ENCODE measurements around the gene TPSG1. TPM values are rescaled to one million over a fixed set of nuclear protein-coding genes. Genes with fewer than 3 reads are reported as not detected.
"Not testable (repeated sequence)": the region's sequence is repeated elsewhere in the genome, so short reads cannot be mapped to it uniquely, and the experiment has no call there.

The TPSG1 gene
- total and polyA plus RNA-seq, 5 donors, result 0.21 TPM; not detected in 4

DNA sequence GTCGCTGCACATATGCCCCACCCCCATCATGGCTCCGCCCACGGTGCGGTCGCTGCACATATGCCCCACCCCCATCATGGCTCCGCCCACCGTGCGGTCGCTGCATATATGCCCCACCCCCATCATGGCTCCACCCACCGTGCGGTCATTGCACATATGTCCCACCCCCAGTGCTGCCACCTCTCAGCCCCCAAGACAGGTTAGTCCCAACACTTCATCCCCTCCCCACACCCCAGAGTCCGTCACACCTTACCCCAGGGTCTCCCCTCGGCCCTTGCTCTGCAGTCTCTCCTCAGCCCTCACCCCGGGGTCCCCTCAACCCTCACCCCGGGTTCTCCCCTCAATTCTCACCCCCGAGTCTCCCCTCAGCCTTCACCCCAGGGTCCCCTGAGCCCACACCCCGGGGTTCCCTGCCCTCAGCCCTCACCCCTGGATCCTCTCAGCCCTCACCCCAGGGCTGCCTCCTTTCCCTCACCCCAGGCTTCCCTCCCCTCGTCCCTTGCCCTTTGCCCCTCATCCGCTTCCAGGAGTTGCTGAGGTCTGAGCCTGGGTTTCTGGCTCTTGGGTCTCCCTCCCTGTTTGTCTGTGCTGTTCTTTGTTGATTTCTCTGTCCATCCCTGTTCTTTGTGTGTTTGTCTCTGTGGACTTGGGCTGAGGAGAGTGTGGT is 25.6 kb downstream of the TPSG1 start:
- no peak for ATAC-seq
- no peak overlapping the region for H3K4me3 ChIP-seq (ENCODE audit: low read length)
- no peak overlapping the region for H3K27ac ChIP-seq (ENCODE audit: low read length)
- H3K4me1 ChIP-seq (ENCODE audit: control insufficient read depth, insufficient read depth, low read length), result no peaks in the 10 kb centered on the region
- no peaks in the 10 kb centered on the region for H3K27me3 ChIP-seq (ENCODE audit: control insufficient read depth, insufficient read depth)
- H3K9me3 ChIP-seq (ENCODE audit: control insufficient read depth, low read length), result no peaks in the 10 kb centered on the region
- intact Hi-C loops (cut with DNase I), result no loop called here
- 89% methylated on average over 15 of the region's 19 CpGs for WGBS
- no peak for DNase-seq

DNA sequence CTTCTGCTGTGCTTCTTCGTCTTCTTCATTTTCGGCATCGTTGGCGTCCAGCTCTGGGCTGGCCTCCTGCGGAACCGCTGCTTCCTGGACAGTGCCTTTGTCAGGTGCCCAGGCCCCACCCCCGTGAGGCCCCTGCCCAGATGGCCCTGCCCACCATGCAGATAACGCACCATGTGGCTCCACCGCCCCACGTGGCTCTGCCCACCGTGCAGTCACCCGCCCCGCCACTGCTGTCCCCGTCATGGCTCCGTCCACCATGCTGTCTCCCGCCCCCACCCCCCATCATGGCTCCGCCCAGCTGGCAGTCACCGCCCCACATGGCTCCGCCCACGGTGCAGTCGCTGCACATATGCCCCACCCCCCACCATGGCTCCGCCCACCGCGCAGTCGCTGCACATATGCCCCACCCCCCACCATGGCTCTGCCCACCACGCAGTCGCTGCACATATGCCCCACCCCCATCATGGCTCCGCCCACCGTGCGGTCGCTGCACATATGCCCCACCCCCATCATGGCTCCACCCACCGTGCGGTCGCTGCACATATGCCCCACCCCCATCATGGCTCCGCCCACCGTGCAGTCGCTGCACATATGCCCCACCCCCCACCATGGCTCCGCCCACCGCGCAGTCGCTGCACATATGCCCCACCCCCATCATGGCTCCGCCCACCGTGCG is 26.3 kb downstream of the TPSG1 start:
- DNase-seq; H3K27ac ChIP-seq (ENCODE audit: low read length); intact Hi-C loops (cut with DNase I); ATAC-seq; H3K4me1 ChIP-seq (ENCODE audit: control insufficient read depth, insufficient read depth, low read length); H3K9me3 ChIP-seq (ENCODE audit: control insufficient read depth, low read length); H3K4me3 ChIP-seq (ENCODE audit: low read length); H3K27me3 ChIP-seq (ENCODE audit: control insufficient read depth, insufficient read depth): not testable (repeated sequence)
- WGBS, result 88% methylated on average over 43 of the region's 44 CpGs

DNA sequence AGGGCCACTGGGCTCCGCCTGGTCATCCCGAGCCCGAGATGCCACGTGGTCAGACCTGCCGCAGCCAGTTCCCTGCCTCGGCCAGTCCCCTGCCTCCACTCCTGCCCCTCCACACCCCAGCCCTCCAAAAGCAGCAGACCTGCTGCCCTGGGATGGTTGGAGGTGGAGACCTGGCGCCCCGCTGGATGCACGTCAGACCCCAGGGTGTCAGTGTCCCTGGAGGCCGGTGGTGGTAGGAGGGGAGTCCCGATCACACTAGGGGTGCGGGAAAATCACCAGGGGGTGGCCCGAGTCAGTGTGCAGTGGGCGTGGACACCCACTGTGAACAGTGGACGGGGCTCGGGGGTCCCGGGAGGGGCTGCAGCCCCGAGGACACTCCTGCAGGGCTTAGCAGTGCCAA is 26.9 kb downstream of the TPSG1 start:
- no peak overlapping the region for H3K4me3 ChIP-seq (ENCODE audit: low read length)
- intact Hi-C loops (cut with DNase I), result no loop called here
- ATAC-seq, result no peak
- no peaks in the 10 kb centered on the region for H3K27me3 ChIP-seq (ENCODE audit: control insufficient read depth, insufficient read depth)
- 88% methylated on average over 18 of the region's 18 CpGs for WGBS
- no peaks in the 10 kb centered on the region for H3K4me1 ChIP-seq (ENCODE audit: control insufficient read depth, insufficient read depth, low read length)
- no peaks in the 10 kb centered on the region for H3K9me3 ChIP-seq (ENCODE audit: control insufficient read depth, low read length)
- no peak for DNase-seq
- H3K27ac ChIP-seq (ENCODE audit: low read length), result no peak overlapping the region

DNA sequence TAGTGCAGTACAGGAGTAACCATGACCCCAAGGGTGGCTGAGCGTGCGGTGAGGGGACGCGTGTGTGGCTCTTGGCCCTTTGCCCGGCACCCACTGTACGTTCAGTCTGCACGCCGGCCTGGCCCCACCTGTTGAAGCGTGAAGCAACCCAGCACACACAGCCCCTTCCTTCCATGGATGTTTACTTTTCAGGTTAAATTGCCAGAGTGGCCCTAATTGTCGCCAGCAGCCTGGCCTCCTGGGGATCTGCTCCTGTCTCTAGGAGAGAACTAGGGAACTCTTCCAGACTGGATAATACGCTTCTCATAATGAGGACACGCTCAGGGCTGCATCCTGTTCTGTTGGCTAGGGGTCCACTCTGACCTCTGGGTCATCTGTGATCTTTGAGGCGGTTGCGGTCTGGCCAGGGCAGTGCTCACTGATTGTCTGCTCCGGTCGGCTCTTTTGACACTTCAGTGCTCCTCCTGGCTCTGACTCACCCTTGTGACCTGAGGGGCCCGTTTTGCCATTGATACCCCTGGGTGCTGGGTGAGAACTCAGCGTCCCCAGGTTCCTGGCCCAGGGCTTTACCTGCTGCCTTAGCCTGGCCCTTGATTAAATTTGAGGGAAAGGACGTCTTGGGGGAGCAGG is 27.7 kb downstream of the TPSG1 start:
- WGBS, result 76% methylated on average over 19 of the region's 19 CpGs
- ATAC-seq, result no peak
- intact Hi-C loops (cut with DNase I), result no loop called here
- Histone ChIP-seq H3K4me3 (ENCODE audit: low read length) (no peak overlapping the region), H3K27ac (ENCODE audit: low read length) (no peak overlapping the region), H3K27me3 (ENCODE audit: control insufficient read depth, insufficient read depth) (no peaks in the 10 kb centered on the region), H3K4me1 (ENCODE audit: control insufficient read depth, insufficient read depth, low read length) (no peaks in the 10 kb centered on the region), H3K9me3 (ENCODE audit: control insufficient read depth, low read length) (no peaks in the 10 kb centered on the region)
- DNase-seq, result no peak

DNA sequence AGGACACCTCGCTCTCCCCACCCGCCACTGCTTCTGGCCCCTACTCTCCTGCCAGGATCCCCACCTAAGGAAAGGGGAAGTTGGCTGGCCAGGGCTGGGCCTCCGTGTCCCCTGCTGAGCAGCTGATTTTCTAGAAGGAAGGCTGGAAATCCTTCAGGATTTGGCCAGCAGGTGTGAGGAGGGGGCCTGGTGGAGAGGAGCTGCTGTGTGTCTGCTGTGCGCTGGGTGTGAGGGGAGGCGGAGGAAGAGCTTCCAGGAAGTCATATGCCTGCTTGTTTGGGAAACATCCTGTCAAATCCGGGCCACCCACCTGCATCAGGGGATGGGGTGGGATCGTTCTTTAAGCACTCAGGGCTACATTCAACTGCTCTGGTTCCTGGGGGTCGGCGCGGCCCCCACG is 28.6 kb downstream of the TPSG1 start:
- no peak overlapping the region for H3K4me3 ChIP-seq (ENCODE audit: low read length)
- H3K4me1 ChIP-seq (ENCODE audit: control insufficient read depth, insufficient read depth, low read length), result no peaks in the 10 kb centered on the region
- no peaks in the 10 kb centered on the region for H3K27me3 ChIP-seq (ENCODE audit: control insufficient read depth, insufficient read depth)
- DNase-seq (no peak), ATAC-seq (no peak)
- H3K27ac ChIP-seq (ENCODE audit: low read length), result no peak overlapping the region
- H3K9me3 ChIP-seq (ENCODE audit: control insufficient read depth, low read length), result no peaks in the 10 kb centered on the region
- WGBS, result 67% methylated on average over 11 of the region's 11 CpGs
- intact Hi-C loops (cut with DNase I), result no loop called here

DNA sequence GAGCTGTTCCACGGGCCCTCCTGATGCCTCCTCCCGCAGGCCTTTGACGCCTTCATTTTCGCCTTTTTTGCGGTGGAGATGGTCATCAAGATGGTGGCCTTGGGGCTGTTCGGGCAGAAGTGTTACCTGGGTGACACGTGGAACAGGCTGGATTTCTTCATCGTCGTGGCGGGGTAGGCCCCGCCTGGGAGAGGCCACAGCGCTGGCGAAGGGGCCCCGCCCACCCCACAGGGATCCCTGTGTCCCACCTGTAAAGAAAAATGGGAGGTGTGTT is 29.7 kb downstream of the TPSG1 start:
- DNase-seq, result no peak
- WGBS, result 73% methylated on average over 14 of the region's 14 CpGs
- intact Hi-C loops (cut with DNase I), result loop anchor here in 1 of 4 donors (2.0 kb wide), 1 partner anchor 87 kb away; no protein-coding TSS in a partner anchor
- Histone ChIP-seq H3K9me3 (ENCODE audit: control insufficient read depth, low read length) (no peaks in the 10 kb centered on the region), H3K27me3 (ENCODE audit: control insufficient read depth, insufficient read depth) (no peaks in the 10 kb centered on the region), H3K4me1 (ENCODE audit: control insufficient read depth, insufficient read depth, low read length) (no peaks in the 10 kb centered on the region), H3K27ac (ENCODE audit: low read length) (no peak overlapping the region), H3K4me3 (ENCODE audit: low read length) (no peak overlapping the region)
- no peak for ATAC-seq

DNA sequence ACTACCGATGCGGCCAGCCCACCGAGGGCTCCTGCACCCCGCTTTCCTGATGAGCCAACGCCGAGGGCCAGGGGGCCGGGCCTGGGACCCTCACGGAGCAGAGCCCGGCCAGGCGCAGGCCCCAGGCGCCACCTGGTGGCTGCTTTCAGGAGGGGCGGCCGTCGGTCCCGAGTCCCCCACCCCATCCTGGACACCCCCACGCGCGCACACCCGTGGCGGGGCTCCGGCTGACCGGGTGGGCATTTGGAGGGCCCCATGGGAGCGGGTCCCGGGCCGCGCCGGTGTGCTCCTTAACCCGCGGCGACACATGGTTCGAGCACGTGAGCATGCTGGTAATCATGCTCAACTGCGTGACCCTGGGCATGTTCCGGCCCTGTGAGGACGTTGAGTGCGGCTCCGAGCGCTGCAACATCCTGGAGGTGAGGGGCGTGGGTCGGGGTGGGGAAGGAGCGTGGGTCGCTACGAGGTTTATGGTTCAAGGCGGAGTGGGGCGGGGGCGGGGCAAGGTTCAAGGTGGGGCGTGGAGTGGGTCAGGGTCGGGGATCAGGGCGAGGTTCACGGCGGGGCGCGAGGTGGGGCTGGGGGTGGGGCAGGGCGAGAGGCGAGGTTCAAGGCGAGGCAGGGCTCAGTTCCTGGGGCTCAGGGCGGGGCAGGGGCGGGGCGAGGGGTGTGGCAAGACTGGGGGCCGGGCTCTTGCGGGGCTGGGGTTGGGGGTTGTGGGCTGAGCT is 30.2 kb downstream of the TPSG1 start:
- Histone ChIP-seq H3K27me3 (ENCODE audit: control insufficient read depth, insufficient read depth) (no peaks in the 10 kb centered on the region), H3K4me3 (ENCODE audit: low read length) (no peak overlapping the region), H3K27ac (ENCODE audit: low read length) (no peak overlapping the region), H3K4me1 (ENCODE audit: control insufficient read depth, insufficient read depth, low read length) (no peaks in the 10 kb centered on the region), H3K9me3 (ENCODE audit: control insufficient read depth, low read length) (no peaks in the 10 kb centered on the region)
- 32% methylated on average over 61 of the region's 61 CpGs for WGBS
- no peak for DNase-seq
- peak; percentile 22 to 31 for ATAC-seq
- intact Hi-C loops (cut with DNase I), result loop anchor here in 1 of 4 donors (2.0 kb wide), 1 partner anchor 86 kb away; no protein-coding TSS in a partner anchor

DNA sequence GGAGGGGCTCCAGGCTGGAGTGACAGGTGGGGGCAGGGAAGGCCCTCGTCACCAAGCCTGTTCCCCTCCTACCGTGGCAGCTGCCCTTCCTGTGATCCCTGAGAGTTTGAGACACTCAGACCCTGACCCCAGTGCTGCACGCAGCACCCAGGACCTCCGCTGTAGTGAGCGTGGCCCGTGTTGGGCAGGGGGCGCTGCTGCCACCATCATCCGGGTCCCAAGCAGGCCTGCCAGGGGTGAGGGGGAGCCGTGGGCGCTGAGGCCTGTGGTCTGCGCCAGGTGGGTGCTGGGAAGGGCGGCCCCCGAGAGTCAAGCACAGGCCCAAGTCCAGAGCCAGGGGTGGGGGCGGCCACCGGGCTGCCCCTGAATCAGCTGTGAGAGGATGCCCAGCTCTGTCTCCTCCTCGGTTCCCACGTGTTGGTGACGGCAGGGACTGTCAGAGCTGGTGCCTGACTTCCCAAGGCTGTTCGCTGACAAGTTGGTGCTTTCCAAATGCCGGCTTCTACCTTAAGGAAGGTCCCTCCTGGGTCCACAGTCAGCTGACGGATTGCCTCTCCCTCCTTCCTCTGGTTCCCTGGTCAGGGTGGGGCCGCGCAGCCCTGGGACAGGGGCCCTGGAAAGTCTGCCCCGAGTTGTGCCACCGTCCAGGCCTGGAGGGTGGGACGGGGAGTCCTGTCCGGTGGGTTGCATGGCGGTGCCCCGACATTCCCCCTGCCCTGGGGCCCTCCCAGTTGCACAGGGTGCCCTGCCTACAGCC is 31.1 kb downstream of the TPSG1 start:
- Histone ChIP-seq H3K4me3 (ENCODE audit: low read length) (no peak overlapping the region), H3K9me3 (ENCODE audit: control insufficient read depth, low read length) (no peaks in the 10 kb centered on the region), H3K4me1 (ENCODE audit: control insufficient read depth, insufficient read depth, low read length) (no peaks in the 10 kb centered on the region), H3K27me3 (ENCODE audit: control insufficient read depth, insufficient read depth) (no peaks in the 10 kb centered on the region), H3K27ac (ENCODE audit: low read length) (no peak overlapping the region)
- peak in 1 of 2 donors; percentile 14 for ATAC-seq
- intact Hi-C loops (cut with DNase I), result loop anchor here in 2 of 4 donors (1.0 to 2.0 kb wide), 2 partner anchors 85 to 88 kb away; no protein-coding TSS in a partner anchor
- WGBS, result 67% methylated on average over 29 of the region's 29 CpGs
- no peak for DNase-seq

DNA sequence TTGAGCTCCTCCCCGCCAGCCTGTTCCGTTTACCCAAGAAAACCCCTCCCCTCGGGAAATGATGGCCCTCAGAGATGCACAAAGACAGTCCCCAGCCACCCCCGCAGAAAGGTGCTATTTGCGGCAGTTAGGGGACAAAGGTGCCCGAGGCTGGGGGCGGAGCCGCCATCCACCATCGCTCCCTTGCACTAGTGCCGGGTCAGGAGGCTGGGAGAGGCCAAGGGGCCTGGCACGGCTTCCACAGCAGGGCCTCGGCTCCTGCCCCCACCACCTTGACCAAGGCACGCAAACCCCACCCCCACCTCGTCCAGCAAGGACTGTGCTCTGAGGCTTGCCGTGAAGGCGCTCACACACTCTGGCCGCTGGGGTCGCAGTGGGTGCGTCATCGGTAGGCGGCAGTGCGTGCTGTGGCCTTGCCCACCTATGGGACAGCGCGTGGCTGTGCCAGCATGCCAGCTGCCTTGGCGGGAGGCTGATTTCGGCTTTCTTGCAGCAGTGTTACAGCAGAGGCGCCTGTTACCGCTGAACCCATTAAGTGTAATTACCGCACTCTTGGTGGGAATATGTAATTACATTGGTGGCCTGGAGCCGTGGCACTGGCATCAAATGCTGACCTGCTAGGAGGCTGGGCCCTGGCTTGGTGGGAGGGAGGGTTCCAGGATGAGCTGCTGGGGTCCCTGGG is 31.8 kb downstream of the TPSG1 start:
- WGBS, result 70% methylated on average over 30 of the region's 30 CpGs
- Histone ChIP-seq H3K4me1 (ENCODE audit: control insufficient read depth, insufficient read depth, low read length) (no peaks in the 10 kb centered on the region), H3K9me3 (ENCODE audit: control insufficient read depth, low read length) (no peaks in the 10 kb centered on the region), H3K27me3 (ENCODE audit: control insufficient read depth, insufficient read depth) (no peaks in the 10 kb centered on the region), H3K27ac (ENCODE audit: low read length) (no peak overlapping the region), H3K4me3 (ENCODE audit: low read length) (no peak overlapping the region)
- intact Hi-C loops (cut with DNase I), result loop anchor here in 1 of 4 donors (1.0 kb wide), 1 partner anchor 87 kb away; no protein-coding TSS in a partner anchor
- DNase-seq, result no peak
- no peak for ATAC-seq

DNA sequence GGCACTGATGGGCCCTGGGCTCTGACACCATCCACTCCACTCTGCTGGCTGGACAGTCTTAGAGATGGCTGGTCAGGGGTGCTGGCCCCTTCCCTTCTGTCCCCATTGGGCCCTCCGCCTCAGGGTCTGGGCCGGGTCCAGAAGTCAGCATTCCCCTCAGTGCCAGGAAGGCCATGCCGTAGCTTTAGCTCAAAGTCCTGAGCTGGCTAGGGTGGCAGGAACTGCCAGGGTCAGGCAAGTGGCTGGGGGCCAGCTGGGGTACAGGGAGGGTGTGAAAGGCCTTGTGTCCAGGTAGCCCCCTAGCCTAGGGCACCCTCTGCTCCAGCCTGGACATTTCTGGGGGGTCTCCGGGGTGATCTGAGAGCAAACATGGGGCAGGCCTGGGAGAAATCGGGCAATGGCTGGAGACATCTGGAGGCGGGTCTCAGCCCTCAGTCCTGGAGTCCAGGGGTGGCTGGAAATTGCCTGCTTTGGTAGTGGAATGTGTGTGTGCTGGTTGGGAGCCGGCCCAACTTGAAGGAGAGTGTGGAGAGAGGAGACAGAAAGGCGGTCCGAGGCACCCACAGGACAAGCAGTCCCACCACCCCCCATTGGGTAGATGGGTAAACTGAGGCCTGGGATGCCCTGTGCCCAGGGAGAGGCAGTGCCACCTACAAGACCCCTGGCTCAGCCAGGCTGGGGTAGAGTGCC is 32.5 kb downstream of the TPSG1 start:
- ATAC-seq (no peak), DNase-seq (no peak)
- H3K9me3 ChIP-seq (ENCODE audit: control insufficient read depth, low read length), result no peaks in the 10 kb centered on the region
- no peaks in the 10 kb centered on the region for H3K4me1 ChIP-seq (ENCODE audit: control insufficient read depth, insufficient read depth, low read length)
- 79% methylated on average over 9 of the region's 9 CpGs for WGBS
- intact Hi-C loops (cut with DNase I), result loop anchor here in 1 of 4 donors (1.0 kb wide), 1 partner anchor 86 kb away; no protein-coding TSS in a partner anchor
- no peak overlapping the region for H3K4me3 ChIP-seq (ENCODE audit: low read length)
- H3K27ac ChIP-seq (ENCODE audit: low read length), result no peak overlapping the region
- no peaks in the 10 kb centered on the region for H3K27me3 ChIP-seq (ENCODE audit: control insufficient read depth, insufficient read depth)
